Psoas muscle (tissue), 8 donors: Measurements from ENCODE around the gene ANKRD53. TPM values are rescaled to one million over a fixed set of nuclear protein-coding genes. Genes with fewer than 3 reads are reported as not detected.

Experiments
- ATAC-seq, 4 donors: fragments of 200-7000 bp; cut with Tn5 transposase; one replicate each; pipeline ENCODE4 v1.9.1; 2020; ENCODE audit warnings: moderate library complexity in 3 of 4, mild to moderate bottlenecking in 2 of 4
- DNase-seq, 2 donors: peaks; one replicate each; pipeline ENCODE4 v3.0.0-alpha.2; 2020
- H3K27ac ChIP-seq: fragments of 200-600 bp; one replicate; pipeline ENCODE4 v1.8.0; 2022
- H3K27me3 ChIP-seq, 3 donors: fragments of 200-600 bp in 1 of 3; one replicate each; pipeline versions ENCODE4 v1.6.1 to v1.8.0; 2013 to 2022; ENCODE audit warnings: low read length in 2 of 3, mild to moderate bottlenecking in 2 of 3, moderate library complexity in 1 of 3; ENCODE audit not compliant: insufficient read depth in 3 of 3
- H3K36me3 ChIP-seq, 2 donors: fragments of 200-600 bp in 1 of 2; one replicate each; pipeline versions ENCODE4 v1.6.1 to v1.8.0; 2013 to 2022; ENCODE audit warnings: low read depth in 1 of 2, mild to moderate bottlenecking in 1 of 2, moderate library complexity in 1 of 2; ENCODE audit not compliant: insufficient read depth in 1 of 2
- H3K4me1 ChIP-seq: fragments of 200-600 bp; one replicate; pipeline ENCODE4 v1.8.0; 2022
- H3K4me3 ChIP-seq: fragments of 200-600 bp; one replicate; pipeline ENCODE4 v1.8.0; 2022; ENCODE audit warnings: mild to moderate bottlenecking
- H3K9me3 ChIP-seq: fragments of 200-600 bp; one replicate; pipeline ENCODE4 v1.8.0; 2022
- CTCF ChIP-seq: fragments of 200-600 bp; IDR thresholded peaks from one replicate; pipeline ENCODE4 v1.8.0; 2022; ENCODE audit warnings: antibody characterized with exemption
- WGBS, 3 donors: extraction: QIAGEN DNeasy Blood & Tissue Kit; methylation state at CpG; one replicate each; pipeline versions ENCODE4 v1.1.6 to v1.1.7; 2013; 5-methylcytosine and 5-hydroxymethylcytosine counted together
- intact Hi-C, 2 donors: fragments of 100-400 bp; cut with DNase I; formaldehyde crosslinking; loops; one replicate each; pipeline versions ENCODE4 v1.11.0 to v1.14.2; 2022
- long read RNA-seq, 2 donors: library from polyadenylated mRNA; unstranded; transcript quantifications; one replicate each; pipeline ENCODE4 v2.0.0, GENCODE V29; 2021
- polyA plus RNA-seq, 3 donors: library from polyadenylated mRNA; stranded (reverse); fragments of 200-250 nt; gene quantifications; one replicate each; pipeline ENCODE4 v1.2.3, GENCODE V29; 2013
- total RNA-seq, 4 donors: library from RNA; stranded (reverse); fragmentation: NEBNext Ultra II Directional in 2 of 4; extraction: Animal tissue kit (Norgen Biotek cat#: 25700) in 2 of 4; gene quantifications; one replicate each; pipeline versions ENCODE4 v1.2.1 to v1.2.4, GENCODE V29; 2021 to 2023
- donor health status: healthy with polysubstance abuse.
- donor health status: DM: no; HTN: no; CAD: no; lungs with moderate emphysema.
- donor health status: Bipolar disorder and iron deficiency.
- donor health status: healthy.
- donor health status: DM: yes; HTN: yes; CAD: no.
- donor health status: DM: no; HTN: no; CAD: no.
- donor health status: DM: no; HTN: no; CAD: no.
- donor health status: DM: yes; HTN: yes; CAD: no.

Gene ANKRD53
- total RNA-seq (under 1 TPM; 0.15 to 0.69 (median 0.49) TPM), polyA plus RNA-seq (under 1 TPM; 0.27 to 0.77 (median 0.36) TPM)
- long read RNA-seq, donor 1: 0 reads
- long read RNA-seq, donor 2, partial matches to known transcripts: 0 of 1 reads
- long read RNA-seq, donor 2, other reads (novel, unspliced or antisense): 1 of 1 reads

GRCh38 chr2:70978341-70979179, at the start of gene ANKRD53:
Gene ANKRD53 (plus strand): TSS chr2:70978630. CDS start chr2:70978646, 16 bp downstream.
- Histone ChIP-seq H3K9me3 (no peaks in the 10 kb centered on the region), H3K27ac (peak within 1 kb of the TSS; percentile 53), H3K36me3 (peaks cover 0 to 2% of the 10 kb centered on the region in 2 donors), H3K27me3 (no peaks in the 10 kb centered on the region), H3K4me1 (peaks cover 13% of the 10 kb centered on the region), H3K4me3 (peak within 1 kb of the TSS; percentile 67)
- WGBS, 3 donors: 6 to 10% (median 6%) methylated on average over 60 to 67 of the region's 67 CpGs
- peak; percentile 76 to 78 for DNase-seq
- no peak for TF ChIP-seq CTCF
- intact Hi-C loops: no loop called here
- ATAC-seq: peak; percentile 49 to 67 (median 66)

- DNase-seq (no peak), ATAC-seq (no peak)
- H3K27ac ChIP-seq: no peak overlapping the region
- no peaks in the 10 kb centered on the region for H3K27me3 ChIP-seq
- no peaks in the 10 kb centered on the region for H3K36me3 ChIP-seq
- WGBS, 3 donors: 72 to 83% (median 81%) methylated on average over 4 of the region's 4 CpGs
- intact Hi-C loops: no loop called here
- TF ChIP-seq CTCF: no peak
- no peaks in the 10 kb centered on the region for H3K4me1 ChIP-seq
- no peaks in the 10 kb centered on the region for H3K9me3 ChIP-seq
- H3K4me3 ChIP-seq: no peak overlapping the region
Measured at GRCh38 chr2:70930371-70931329, 47.8 kb upstream of the ANKRD53 start.

- Histone ChIP-seq H3K4me3 (no peak overlapping the region), H3K27ac (no peak overlapping the region), H3K36me3 (no peaks in the 10 kb centered on the region), H3K27me3 (no peaks in the 10 kb centered on the region), H3K9me3 (no peaks in the 10 kb centered on the region), H3K4me1 (no peaks in the 10 kb centered on the region)
- intact Hi-C loops: no loop called here
- DNase-seq: no peak
- no peak for TF ChIP-seq CTCF
- 47 to 50% (median 49%) methylated on average over 8 to 9 of the region's 9 CpGs for WGBS, 3 donors
- ATAC-seq: no peak
Measured at GRCh38 chr2:70931376-70932000, 46.9 kb upstream of the ANKRD53 start.

GRCh38 chr2:70932631-70933230, 45.7 kb upstream of the ANKRD53 start:
- no peaks in the 10 kb centered on the region for H3K9me3 ChIP-seq
- no peak for TF ChIP-seq CTCF
- no peaks in the 10 kb centered on the region for H3K27me3 ChIP-seq
- no peaks in the 10 kb centered on the region for H3K4me1 ChIP-seq
- H3K36me3 ChIP-seq: no peaks in the 10 kb centered on the region
- DNase-seq (no peak), ATAC-seq (no peak)
- H3K27ac ChIP-seq: no peak overlapping the region
- WGBS, 3 donors: 74 to 80% (median 76%) methylated on average over 20 to 21 of the region's 21 CpGs
- H3K4me3 ChIP-seq: no peak overlapping the region
- intact Hi-C loops: no loop called here
